ENCODE data around the gene TOX2. TPM values are rescaled to one million over a fixed set of nuclear protein-coding genes. Genes with fewer than 3 reads are reported as not detected.

TOX2 gene
- total RNA-seq, 1 donor from 2014 or later, result 5.0 TPM

- Mint-ChIP-seq H3K27me3 (ENCODE audit: unreplicated experiment) (peaks cover 12% of the 10 kb centered on the region), H3K4me1 (ENCODE audit: unreplicated experiment) (peaks cover 2% of the 10 kb centered on the region), H3K27ac (ENCODE audit: unreplicated experiment) (no peak overlapping the region), H3K9me3 (ENCODE audit: unreplicated experiment) (no peaks in the 10 kb centered on the region), H3K4me3 (ENCODE audit: unreplicated experiment) (no peak overlapping the region), H3K36me3 (ENCODE audit: low read depth, unreplicated experiment) (no peaks in the 10 kb centered on the region)
- DNase-seq (ENCODE audit: low spot score), result no peak
- TF ChIP-seq, protein P1, sequence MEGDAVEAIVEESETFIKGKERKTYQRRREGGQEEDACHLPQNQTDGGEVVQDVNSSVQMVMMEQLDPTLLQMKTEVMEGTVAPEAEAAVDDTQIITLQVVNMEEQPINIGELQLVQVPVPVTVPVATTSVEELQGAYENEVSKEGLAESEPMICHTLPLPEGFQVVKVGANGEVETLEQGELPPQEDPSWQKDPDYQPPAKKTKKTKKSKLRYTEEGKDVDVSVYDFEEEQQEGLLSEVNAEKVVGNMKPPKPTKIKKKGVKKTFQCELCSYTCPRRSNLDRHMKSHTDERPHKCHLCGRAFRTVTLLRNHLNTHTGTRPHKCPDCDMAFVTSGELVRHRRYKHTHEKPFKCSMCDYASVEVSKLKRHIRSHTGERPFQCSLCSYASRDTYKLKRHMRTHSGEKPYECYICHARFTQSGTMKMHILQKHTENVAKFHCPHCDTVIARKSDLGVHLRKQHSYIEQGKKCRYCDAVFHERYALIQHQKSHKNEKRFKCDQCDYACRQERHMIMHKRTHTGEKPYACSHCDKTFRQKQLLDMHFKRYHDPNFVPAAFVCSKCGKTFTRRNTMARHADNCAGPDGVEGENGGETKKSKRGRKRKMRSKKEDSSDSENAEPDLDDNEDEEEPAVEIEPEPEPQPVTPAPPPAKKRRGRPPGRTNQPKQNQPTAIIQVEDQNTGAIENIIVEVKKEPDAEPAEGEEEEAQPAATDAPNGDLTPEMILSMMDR (IDR thresholded peaks at IDR 0.05; ENCODE audit: unreplicated experiment), result no peak
Observed at GRCh38 chr20:44025756-44026155, 111.1 kb downstream of the TOX2 start.

DNA sequence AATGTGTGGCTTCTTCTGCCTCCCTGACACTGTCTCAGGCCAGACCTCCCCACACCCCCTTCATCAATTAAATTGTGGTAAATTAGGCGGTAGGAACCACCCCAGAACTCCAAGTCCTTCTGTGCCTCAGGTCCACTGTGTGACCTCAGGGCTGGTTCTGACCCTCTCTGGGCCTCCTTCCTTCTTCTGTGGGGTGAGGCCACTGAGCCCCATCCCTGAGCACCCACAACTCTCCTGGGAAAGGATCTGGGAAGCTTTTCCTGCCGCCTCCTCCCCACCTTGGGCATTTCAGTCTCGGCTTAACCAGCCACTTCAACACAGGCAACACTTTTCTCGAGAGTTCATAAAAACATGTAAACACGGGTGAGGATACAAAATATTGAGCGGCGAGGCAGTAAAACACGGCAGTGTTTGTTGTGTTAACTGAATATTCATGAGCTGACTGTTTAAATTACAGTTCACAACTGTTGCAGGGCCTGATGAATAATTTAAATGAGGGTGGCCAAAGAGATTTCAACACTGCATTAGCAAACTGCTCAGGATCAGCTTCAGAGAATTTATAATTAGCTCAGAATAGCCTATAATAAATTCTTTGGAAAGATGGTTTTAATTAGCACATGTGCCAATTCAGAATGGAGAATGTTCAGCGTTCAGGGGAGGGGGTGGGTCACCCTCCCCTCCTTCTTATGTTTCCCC lies 112.1 kb downstream of the TOX2 start:
- H3K4me1 Mint-ChIP-seq (ENCODE audit: unreplicated experiment), result peaks cover 2% of the 10 kb centered on the region
- no peak overlapping the region for H3K27ac Mint-ChIP-seq (ENCODE audit: unreplicated experiment)
- H3K36me3 Mint-ChIP-seq (ENCODE audit: low read depth, unreplicated experiment), result no peaks in the 10 kb centered on the region
- H3K9me3 Mint-ChIP-seq (ENCODE audit: unreplicated experiment), result no peaks in the 10 kb centered on the region
- DNase-seq (ENCODE audit: low spot score), result no peak
- H3K4me3 Mint-ChIP-seq (ENCODE audit: unreplicated experiment), result no peak overlapping the region
- TF ChIP-seq, protein P1 (IDR thresholded peaks at IDR 0.05; ENCODE audit: unreplicated experiment), result no peak
- H3K27me3 Mint-ChIP-seq (ENCODE audit: unreplicated experiment), result peaks cover 9% of the 10 kb centered on the region

GRCh38 chr20:44027343-44028002 lies 112.8 kb downstream of the TOX2 start:
- Mint-ChIP-seq H3K27me3 (ENCODE audit: unreplicated experiment) (peaks cover 12% of the 10 kb centered on the region), H3K36me3 (ENCODE audit: low read depth, unreplicated experiment) (no peaks in the 10 kb centered on the region), H3K9me3 (ENCODE audit: unreplicated experiment) (no peaks in the 10 kb centered on the region), H3K4me1 (ENCODE audit: unreplicated experiment) (peaks cover 2% of the 10 kb centered on the region), H3K27ac (ENCODE audit: unreplicated experiment) (no peak overlapping the region), H3K4me3 (ENCODE audit: unreplicated experiment) (no peak overlapping the region)
- DNase-seq (ENCODE audit: low spot score), result no peak
- TF ChIP-seq, protein P1 (IDR thresholded peaks at IDR 0.05; ENCODE audit: unreplicated experiment), result no peak

DNA sequence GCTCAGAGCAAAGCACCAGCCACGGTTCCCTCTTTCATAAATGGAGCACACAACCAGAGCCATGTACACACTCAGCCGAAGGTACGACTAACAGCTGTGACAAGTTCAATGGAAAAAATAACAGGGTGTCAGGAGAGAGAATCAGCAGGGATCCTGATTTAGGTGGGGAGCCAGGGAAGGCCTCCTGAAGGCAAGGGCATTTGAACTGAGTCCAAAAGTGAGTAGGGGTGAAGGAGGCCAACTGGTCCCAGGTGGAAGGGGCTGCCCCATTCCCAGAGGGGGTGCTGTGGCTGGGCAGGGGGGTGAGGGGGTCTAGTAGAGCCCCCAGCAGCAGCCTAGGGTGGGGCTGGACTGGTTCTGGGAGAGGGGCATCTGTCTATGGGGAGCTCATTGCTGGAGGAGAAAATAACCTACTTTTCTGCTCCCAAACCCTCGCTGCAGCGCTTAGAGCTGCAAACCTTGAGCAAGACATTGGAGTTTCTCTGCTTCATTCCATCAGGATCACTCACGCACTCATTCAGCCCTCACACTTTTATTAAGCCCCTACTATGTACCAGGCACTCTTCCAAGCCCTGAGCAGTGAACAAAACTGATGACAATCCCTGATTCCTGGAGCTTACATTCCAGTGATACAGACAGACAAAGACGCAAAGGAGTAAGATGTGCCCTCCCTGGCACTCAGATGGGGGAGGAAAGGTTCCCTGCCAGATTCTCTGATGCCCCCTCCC lies 113.5 kb downstream of the TOX2 start:
- no peak for DNase-seq (ENCODE audit: low spot score)
- no peaks in the 10 kb centered on the region for H3K36me3 Mint-ChIP-seq (ENCODE audit: low read depth, unreplicated experiment)
- no peak overlapping the region for H3K27ac Mint-ChIP-seq (ENCODE audit: unreplicated experiment)
- peaks cover 15% of the 10 kb centered on the region for H3K27me3 Mint-ChIP-seq (ENCODE audit: unreplicated experiment)
- H3K4me3 Mint-ChIP-seq (ENCODE audit: unreplicated experiment), result no peak overlapping the region
- H3K4me1 Mint-ChIP-seq (ENCODE audit: unreplicated experiment), result peaks cover 2% of the 10 kb centered on the region
- TF ChIP-seq, protein P1 (IDR thresholded peaks at IDR 0.05; ENCODE audit: unreplicated experiment), result no peak
- no peaks in the 10 kb centered on the region for H3K9me3 Mint-ChIP-seq (ENCODE audit: unreplicated experiment)

All from endothelial cell (in vitro differentiated cells).